Measurements from ENCODE around the gene SFTPD. TPM values are rescaled to one million over a fixed set of nuclear protein-coding genes. Genes with fewer than 3 reads are reported as not detected.
"Not testable (repeated sequence)": the region's sequence is repeated elsewhere in the genome, so short reads cannot be mapped to it uniquely, and the experiment has no call there.

SFTPD gene
- total RNA-seq (1 to 10 TPM in 1 of 5 donors, under 1 TPM in 2, not detected in 2; 0.79 to 1.1 (median 0.85) TPM), total RNA-seq (0 to 0.06 (median 0) reads per million in 29 experiments)
- not detected for total RNA-seq (2013)

DNA sequence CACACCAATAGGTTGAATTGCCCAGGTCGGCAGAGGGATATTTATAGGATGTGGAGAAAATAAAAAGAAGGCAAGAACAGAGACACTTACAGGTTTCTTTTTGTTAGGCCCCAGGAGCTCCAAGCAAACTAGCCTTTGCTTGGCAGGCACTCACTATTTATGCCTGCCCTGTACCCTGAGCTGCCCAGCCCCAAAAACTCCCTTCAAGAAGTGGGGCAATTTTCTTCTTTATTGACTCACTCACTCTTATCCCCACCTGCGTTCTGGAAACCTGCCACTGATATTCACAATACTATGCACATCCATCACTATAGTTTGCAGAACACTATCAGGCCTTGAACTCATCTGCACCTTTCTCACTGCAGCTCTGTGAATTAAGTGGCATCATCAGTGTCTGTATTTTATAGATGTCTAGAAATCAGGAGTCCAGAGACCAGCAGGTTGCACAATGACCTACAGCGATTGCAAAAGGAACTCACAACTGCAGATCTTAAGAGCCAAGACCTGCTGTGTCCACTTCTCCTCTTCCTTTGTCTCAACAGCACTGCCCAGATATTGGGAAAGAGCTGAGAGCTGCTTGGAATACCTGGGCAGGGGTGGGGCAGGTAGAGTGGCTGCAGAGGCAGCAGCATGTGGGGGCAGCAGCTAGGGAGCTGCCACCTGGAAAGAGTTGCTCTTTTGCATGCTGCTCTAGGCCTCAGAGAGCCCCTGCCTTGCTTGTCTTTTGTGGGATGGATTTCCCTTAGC is at the start of gene SFTPD:
TSS of gene SFTPD (minus strand) at position 130 of the 747 bp plus-strand sequence. CDS start 2,446 bp downstream, outside the sequence.
- Histone ChIP-seq H3K9me3 (no peaks in the 10 kb centered on the region), H3K4me1 (ENCODE audit: control insufficient read depth in 1 of 2, extremely low read depth in 1 of 2, insufficient read depth in 2 of 2, low read length in 2 of 2) (no peaks in the 10 kb centered on the region), H3K27me3 (replicated peaks in 1 of 2; ENCODE audit: control insufficient read depth in 2 of 2, extremely low read depth in 1 of 2, insufficient read depth in 2 of 2, low read length in 1 of 2) (peaks cover 0 to 14% of the 10 kb centered on the region in 2 experiments), H3K27ac (ENCODE audit: low read length) (no peak within 1 kb of the TSS), H3K36me3 (ENCODE audit: control insufficient read depth in 2 of 2, extremely low read depth in 1 of 2, insufficient read depth in 1 of 2, low read length in 1 of 2) (no peaks in the 10 kb centered on the region), H3K4me3 (ENCODE audit: control insufficient read depth in 1 of 2, extremely low read depth in 1 of 2, low read length in 1 of 2) (no peak within 1 kb of the TSS)
- Mint-ChIP-seq H3K36me3 (peaks cover 3% of the 10 kb centered on the region), H3K9me3 (peaks cover 14 to 26% (median 14%) of the 10 kb centered on the region in 3 donors), H3K27me3 (peaks cover 4 to 13% of the 10 kb centered on the region in 2 donors), H3K4me1 (no peaks in the 10 kb centered on the region), H3K27ac (no peak within 1 kb of the TSS), H3K4me3 (no peak within 1 kb of the TSS)
- DNase-seq (no peak), ATAC-seq (replicated peaks in 1 of 4) (no peak)
- ChIA-PET POLR2A (no interaction called here), CTCF (no interaction called here)
- 100% methylated on average over 1 of the region's 3 CpGs for WGBS (ENCODE audit: insufficient coverage)

DNA sequence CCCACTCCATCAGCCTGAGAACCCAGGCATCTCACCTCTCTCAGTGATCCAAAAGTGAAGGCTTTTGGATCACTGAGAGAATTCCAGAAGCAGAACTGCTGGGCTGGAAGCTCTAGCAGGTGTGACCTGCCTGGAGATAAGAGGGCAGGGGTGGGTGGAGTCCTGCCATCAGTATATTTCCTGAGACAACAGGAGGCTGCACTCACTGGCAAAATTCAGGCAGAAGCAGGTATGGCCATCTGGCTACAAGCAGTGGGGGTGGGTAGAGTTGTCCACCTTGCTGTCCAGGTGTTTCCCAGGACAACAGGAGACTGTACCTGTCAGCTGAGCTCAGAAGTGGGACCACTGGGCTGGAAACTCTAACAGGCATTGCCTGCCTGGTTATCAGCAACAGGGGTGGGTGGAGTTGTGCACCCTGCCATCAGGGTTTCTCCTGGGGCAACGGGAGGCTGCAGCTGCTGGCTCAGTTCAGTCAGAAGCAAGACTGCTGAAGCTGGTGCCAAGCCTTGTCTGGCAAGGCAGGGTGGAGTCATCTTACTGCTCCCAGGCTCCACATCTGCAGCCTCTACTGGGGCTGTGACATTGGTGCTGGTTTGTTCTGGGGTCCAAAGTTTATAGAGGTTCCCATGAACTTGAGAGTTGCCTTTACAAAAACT is 47.2 kb upstream of the SFTPD start:
- Mint-ChIP-seq H3K27me3 (peaks cover 22 to 32% of the 10 kb centered on the region in 2 donors), H3K4me1 (no peaks in the 10 kb centered on the region)

GRCh38 chr10:79994556-79994955 is 45.7 kb upstream of the SFTPD start:
- no peak overlapping the region for H3K4me3 Mint-ChIP-seq
- CTCF ChIA-PET, result no interaction called here
- ATAC-seq (replicated peaks in 1 of 4), result no peak
- H3K27me3 Mint-ChIP-seq, result peaks cover 12 to 22% of the 10 kb centered on the region in 2 donors
- Histone ChIP-seq H3K27me3 (replicated peaks in 1 of 2; ENCODE audit: control insufficient read depth in 2 of 2, extremely low read depth in 1 of 2, insufficient read depth in 2 of 2, low read length in 1 of 2) (peaks cover 0 to 20% of the 10 kb centered on the region in 2 experiments), H3K4me3 (ENCODE audit: control insufficient read depth in 1 of 2, extremely low read depth in 1 of 2, low read length in 1 of 2) (no peak overlapping the region), H3K9me3 (no peaks in the 10 kb centered on the region), H3K27ac (ENCODE audit: low read length) (no peak overlapping the region), H3K4me1 (ENCODE audit: control insufficient read depth in 1 of 2, extremely low read depth in 1 of 2, insufficient read depth in 2 of 2, low read length in 2 of 2) (no peaks in the 10 kb centered on the region), H3K36me3 (ENCODE audit: control insufficient read depth in 2 of 2, extremely low read depth in 1 of 2, insufficient read depth in 1 of 2, low read length in 1 of 2) (no peaks in the 10 kb centered on the region)
- peaks cover 3 to 12% (median 9%) of the 10 kb centered on the region in 3 donors for H3K9me3 Mint-ChIP-seq
- DNase-seq, result no peak
- no peaks in the 10 kb centered on the region for H3K36me3 Mint-ChIP-seq
- H3K4me1 Mint-ChIP-seq, result no peaks in the 10 kb centered on the region
- H3K27ac Mint-ChIP-seq, result no peak overlapping the region
- no CpG with 5 or more reads among the region's 5 CpGs for WGBS (ENCODE audit: insufficient coverage)
- POLR2A ChIA-PET, result no interaction called here

More for the DNA sequence above, 47.2 kb upstream of the SFTPD start:
- H3K36me3 Mint-ChIP-seq, result no peaks in the 10 kb centered on the region
- 60% methylated on average over 1 of the region's 1 CpG for WGBS (ENCODE audit: insufficient coverage)
- H3K9me3 Mint-ChIP-seq, result no peaks in the 10 kb centered on the region
- H3K4me1 ChIP-seq (ENCODE audit: control insufficient read depth in 1 of 2, extremely low read depth in 1 of 2, insufficient read depth in 2 of 2, low read length in 2 of 2), result no peaks in the 10 kb centered on the region
- CTCF ChIA-PET, result no interaction called here
- POLR2A ChIA-PET, result no interaction called here
- DNase-seq (no peak), ATAC-seq (replicated peaks in 1 of 4) (no peak)
- no peak overlapping the region for H3K4me3 Mint-ChIP-seq
- H3K27me3 ChIP-seq (replicated peaks in 1 of 2; ENCODE audit: control insufficient read depth in 2 of 2, extremely low read depth in 1 of 2, insufficient read depth in 2 of 2, low read length in 1 of 2), result peaks cover 0 to 25% of the 10 kb centered on the region in 2 experiments
- H3K27ac ChIP-seq (ENCODE audit: low read length), result no peak overlapping the region
- no peaks in the 10 kb centered on the region for H3K36me3 ChIP-seq (ENCODE audit: control insufficient read depth in 2 of 2, extremely low read depth in 1 of 2, insufficient read depth in 1 of 2, low read length in 1 of 2)
- no peaks in the 10 kb centered on the region for H3K9me3 ChIP-seq
- no peak overlapping the region for H3K4me3 ChIP-seq (ENCODE audit: control insufficient read depth in 1 of 2, extremely low read depth in 1 of 2, low read length in 1 of 2)
- H3K27ac Mint-ChIP-seq, result no peak overlapping the region

GRCh38 chr10:79988199-79988598 is 39.3 kb upstream of the SFTPD start:
- H3K4me1 Mint-ChIP-seq; DNase-seq; H3K4me3 Mint-ChIP-seq; H3K27ac ChIP-seq (ENCODE audit: low read length); ATAC-seq (replicated peaks in 1 of 4); H3K9me3 ChIP-seq; H3K36me3 ChIP-seq (ENCODE audit: control insufficient read depth in 2 of 2, extremely low read depth in 1 of 2, insufficient read depth in 1 of 2, low read length in 1 of 2); H3K4me1 ChIP-seq (ENCODE audit: control insufficient read depth in 1 of 2, extremely low read depth in 1 of 2, insufficient read depth in 2 of 2, low read length in 2 of 2); H3K27ac Mint-ChIP-seq; H3K36me3 Mint-ChIP-seq; CTCF ChIA-PET; H3K4me3 ChIP-seq (ENCODE audit: control insufficient read depth in 1 of 2, extremely low read depth in 1 of 2, low read length in 1 of 2): not testable (repeated sequence)
- Mint-ChIP-seq H3K27me3 (peaks cover 19 to 32% of the 10 kb centered on the region in 2 donors), H3K9me3 (peaks cover 7 to 19% (median 19%) of the 10 kb centered on the region in 3 donors)
- POLR2A ChIA-PET, result interaction anchor here in 1 of 2 donors (0.6 kb wide), 2 partner anchors 360 to 568 kb away, joined by 3 to 6 read pairs; no protein-coding TSS in a partner anchor
- H3K27me3 ChIP-seq (replicated peaks in 1 of 2; ENCODE audit: control insufficient read depth in 2 of 2, extremely low read depth in 1 of 2, insufficient read depth in 2 of 2, low read length in 1 of 2), result peaks cover 3 to 15% of the 10 kb centered on the region in 2 experiments
- no CpG with 5 or more reads among the region's 2 CpGs for WGBS (ENCODE audit: insufficient coverage)

DNA sequence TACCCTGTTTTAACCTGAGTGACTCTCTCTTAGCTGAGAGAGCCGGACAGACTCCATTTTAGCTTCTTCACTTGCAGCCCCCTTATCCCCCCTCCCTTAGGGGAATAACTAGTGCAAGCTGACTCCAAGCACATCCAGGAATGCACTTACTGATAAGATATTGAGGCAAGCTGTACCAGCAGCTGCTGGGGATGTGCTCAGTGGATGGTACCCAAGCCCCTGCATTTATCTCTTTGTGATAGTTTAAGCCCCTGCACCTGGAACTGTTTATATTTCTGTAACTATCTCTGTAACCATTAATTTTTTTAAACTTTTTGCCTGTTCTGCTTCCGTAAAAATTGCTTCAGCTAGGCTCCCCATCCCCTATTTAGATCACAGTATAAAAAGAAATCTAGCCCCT is 37.8 kb upstream of the SFTPD start:
- Mint-ChIP-seq H3K27me3 (peaks cover 19 to 39% of the 10 kb centered on the region in 2 donors), H3K9me3 (peaks cover 7 to 19% (median 19%) of the 10 kb centered on the region in 3 donors)
- H3K36me3 ChIP-seq (ENCODE audit: control insufficient read depth in 2 of 2, extremely low read depth in 1 of 2, insufficient read depth in 1 of 2, low read length in 1 of 2); H3K4me3 Mint-ChIP-seq; H3K4me1 Mint-ChIP-seq; H3K9me3 ChIP-seq; H3K4me1 ChIP-seq (ENCODE audit: control insufficient read depth in 1 of 2, extremely low read depth in 1 of 2, insufficient read depth in 2 of 2, low read length in 2 of 2); DNase-seq; POLR2A ChIA-PET; CTCF ChIA-PET; H3K36me3 Mint-ChIP-seq; H3K27ac Mint-ChIP-seq; H3K4me3 ChIP-seq (ENCODE audit: control insufficient read depth in 1 of 2, extremely low read depth in 1 of 2, low read length in 1 of 2); ATAC-seq (replicated peaks in 1 of 4); H3K27ac ChIP-seq (ENCODE audit: low read length): not testable (repeated sequence)
- H3K27me3 ChIP-seq (replicated peaks in 1 of 2; ENCODE audit: control insufficient read depth in 2 of 2, extremely low read depth in 1 of 2, insufficient read depth in 2 of 2, low read length in 1 of 2), result peaks cover 5 to 26% of the 10 kb centered on the region in 2 experiments
- 67% methylated on average over 1 of the region's 2 CpGs for WGBS (ENCODE audit: insufficient coverage)

DNA sequence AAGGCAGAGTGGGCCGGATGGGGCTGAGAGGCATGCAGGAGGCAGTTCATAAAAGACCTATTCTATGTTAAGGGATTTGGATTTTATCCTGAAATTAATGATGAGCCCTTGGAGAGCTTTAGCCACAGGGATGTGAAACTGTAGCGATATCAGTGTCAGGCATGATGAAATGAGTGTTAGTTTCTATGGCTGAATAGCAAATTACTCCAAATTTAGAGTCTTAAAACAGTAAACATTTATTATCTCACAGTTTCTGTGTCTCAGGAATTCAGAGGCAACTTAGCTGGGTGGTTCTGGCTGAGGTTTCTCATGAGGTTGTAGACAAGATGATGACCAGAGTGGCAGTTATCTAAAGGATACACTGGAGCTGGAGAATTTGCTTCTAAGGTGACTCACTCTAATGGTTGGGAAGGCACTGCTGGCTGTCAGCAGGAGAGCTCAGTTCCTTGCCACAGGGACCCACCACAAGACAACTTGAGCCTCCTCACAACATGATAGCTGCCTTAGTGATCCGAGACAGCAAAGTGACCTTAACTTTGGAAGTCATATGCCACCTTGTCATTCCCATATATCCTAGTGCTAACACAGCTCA is 36.7 kb upstream of the SFTPD start:
- H3K4me3 Mint-ChIP-seq, result no peak overlapping the region
- H3K9me3 ChIP-seq, result no peaks in the 10 kb centered on the region
- H3K4me1 ChIP-seq (ENCODE audit: control insufficient read depth in 1 of 2, extremely low read depth in 1 of 2, insufficient read depth in 2 of 2, low read length in 2 of 2), result peaks cover 2 to 6% of the 10 kb centered on the region in 2 experiments
- WGBS (ENCODE audit: insufficient coverage), result 80% methylated on average over 1 of the region's 3 CpGs
- no peak for ATAC-seq (replicated peaks in 1 of 4)
- H3K36me3 Mint-ChIP-seq, result no peaks in the 10 kb centered on the region
- H3K27ac ChIP-seq (ENCODE audit: low read length), result no peak overlapping the region
- no peak for DNase-seq
- peaks cover 26 to 47% of the 10 kb centered on the region in 2 donors for H3K27me3 Mint-ChIP-seq
- H3K4me1 Mint-ChIP-seq, result peaks cover 0 to 7% (median 3%) of the 10 kb centered on the region in 3 donors
- no peak overlapping the region for H3K27ac Mint-ChIP-seq
- H3K36me3 ChIP-seq (ENCODE audit: control insufficient read depth in 2 of 2, extremely low read depth in 1 of 2, insufficient read depth in 1 of 2, low read length in 1 of 2), result no peaks in the 10 kb centered on the region
- ChIA-PET CTCF (no interaction called here), POLR2A (no interaction called here)
- H3K4me3 ChIP-seq (ENCODE audit: control insufficient read depth in 1 of 2, extremely low read depth in 1 of 2, low read length in 1 of 2), result no peak overlapping the region
- peaks cover 5 to 31% of the 10 kb centered on the region in 2 experiments for H3K27me3 ChIP-seq (replicated peaks in 1 of 2; ENCODE audit: control insufficient read depth in 2 of 2, extremely low read depth in 1 of 2, insufficient read depth in 2 of 2, low read length in 1 of 2)
- H3K9me3 Mint-ChIP-seq, result peaks cover 4 to 19% (median 15%) of the 10 kb centered on the region in 3 donors
